ENCODE measurements around the gene GRM7. TPM values are rescaled to one million over a fixed set of nuclear protein-coding genes. Genes with fewer than 3 reads are reported as not detected.

Gene GRM7
- total and polyA plus RNA-seq, 2 of the 4 experiments (the other 2 are of a cell fraction): not detected

GRCh38 chr3:7568526-7569184, 707.7 kb downstream of the GRM7 start:
- ATAC-seq (ENCODE audit: low read depth) (no peak), DNase-seq (no peak)
- WGBS, 2 experiments (ENCODE audit: extremely low coverage in 2 of 2, insufficient read length in 1 of 2): 91% methylated on average over 6 of the region's 34 CpGs; no CpG with 5 or more reads in 1 of the 2 experiments
- Histone ChIP-seq H3K18ac (ENCODE audit: low read depth, low read length) (no peak overlapping the region), H4K20me1 (ENCODE audit: insufficient read depth, low read length) (no peaks in the 10 kb centered on the region), H3K4me3 (ENCODE audit: insufficient read depth, low read depth, low read length) (no peak overlapping the region), H3K4ac (ENCODE audit: low read depth, low read length) (no peak overlapping the region), H3K9me1 (ENCODE audit: insufficient read depth, low read length) (no peaks in the 10 kb centered on the region), H2AK9ac (replicated peaks; ENCODE audit: low read depth, low read length, poor library complexity) (no peak overlapping the region), H3K27ac (ENCODE audit: insufficient read depth, low read length) (no peak overlapping the region), H3K36me3 (ENCODE audit: control insufficient read depth, insufficient read depth, low read length) (no peaks in the 10 kb centered on the region), H4K8ac (ENCODE audit: low read depth in 2 of 2, low read length in 2 of 2) (no peak overlapping the region), H3K9ac (ENCODE audit: low read depth, low read length) (no peak overlapping the region), H3K56ac (ENCODE audit: extremely low read depth, insufficient read depth, low read length) (no peak overlapping the region), H2BK120ac (ENCODE audit: low read depth, low read length) (no peak overlapping the region), H3K9me3 (ENCODE audit: control insufficient read depth, insufficient read depth, low read length) (peaks cover 6% of the 10 kb centered on the region), H3K4me2 (ENCODE audit: low read depth, low read length) (no peak overlapping the region), H2AFZ (replicated peaks; ENCODE audit: low read length, poor library complexity) (no peak overlapping the region), H3K4me1 (ENCODE audit: control insufficient read depth, insufficient read depth, low read length) (no peaks in the 10 kb centered on the region), H3K23ac (ENCODE audit: low read depth, low read length) (no peak overlapping the region), H3K27me3 (ENCODE audit: control insufficient read depth, insufficient read depth, low read length) (no peaks in the 10 kb centered on the region), H2AK5ac (ENCODE audit: low read depth, low read length) (no peak overlapping the region), H2BK5ac (ENCODE audit: low read depth, low read length, poor library complexity, severe bottlenecking) (no peak overlapping the region), H3K79me1 (ENCODE audit: low read depth in 1 of 2, low read length in 2 of 2) (no peaks in the 10 kb centered on the region), H4K91ac (ENCODE audit: insufficient read depth, low read depth, low read length) (no peak overlapping the region), H2BK15ac (ENCODE audit: low read depth, low read length) (no peak overlapping the region), H4K5ac (ENCODE audit: low read depth, low read length) (no peak overlapping the region), H2BK20ac (ENCODE audit: low read depth, low read length) (no peak overlapping the region), H3K14ac (replicated peaks; ENCODE audit: low read depth, low read length) (no peak overlapping the region)
- BruUV-seq (replicated peaks): no TSS peak
- intact Hi-C loops (cut with micrococcal nuclease): no loop called here
- in situ Hi-C loops (cut with MboI; ENCODE audit: low sequenced_read_pairs): no loop called here
- CTCF ChIA-PET: no interaction called here
- POLR2A ChIA-PET (ENCODE audit: unreplicated experiment): no interaction called here
- TF ChIP-seq BHLHE40 (IDR thresholded peaks at IDR 0.05; ENCODE audit: low read depth, low read length) (no peak), MAFK (IDR thresholded peaks at IDR 0.05; ENCODE audit: low read depth, low read length) (no peak), CEBPB (IDR thresholded peaks at IDR 0.05; ENCODE audit: low read depth, low read length) (no peak), USF2 (IDR thresholded peaks at IDR 0.05; ENCODE audit: low read depth, low read length) (no peak), POLR2A (IDR thresholded peaks at IDR 0.05; ENCODE audit: low read depth, low read length) (no peak), RAD21 (IDR thresholded peaks at IDR 0.05; ENCODE audit: low read length) (no peak), MXI1 (IDR thresholded peaks at IDR 0.05; ENCODE audit: borderline replicate concordance, low read depth, low read length) (no peak), RFX5 (IDR thresholded peaks at IDR 0.05; ENCODE audit: low read depth, low read length) (no peak), CHD1 (IDR thresholded peaks at IDR 0.05; ENCODE audit: low read depth, low read length) (no peak), ELK1 (IDR thresholded peaks at IDR 0.05; ENCODE audit: borderline replicate concordance, low read depth, low read length) (no peak), NFE2L2 (IDR thresholded peaks at IDR 0.05; ENCODE audit: low read depth, low read length) (no peak), FOS (IDR thresholded peaks at IDR 0.05; ENCODE audit: low read depth, low read length) (no peak), MAZ (IDR thresholded peaks at IDR 0.05; ENCODE audit: borderline replicate concordance, low read depth, low read length) (no peak), SMC3 (IDR thresholded peaks at IDR 0.05; ENCODE audit: low read depth, low read length) (no peak), RCOR1 (IDR thresholded peaks at IDR 0.05; ENCODE audit: insufficient replicate concordance, low read length) (no peak)
- TF ChIP-seq, protein P1, sequence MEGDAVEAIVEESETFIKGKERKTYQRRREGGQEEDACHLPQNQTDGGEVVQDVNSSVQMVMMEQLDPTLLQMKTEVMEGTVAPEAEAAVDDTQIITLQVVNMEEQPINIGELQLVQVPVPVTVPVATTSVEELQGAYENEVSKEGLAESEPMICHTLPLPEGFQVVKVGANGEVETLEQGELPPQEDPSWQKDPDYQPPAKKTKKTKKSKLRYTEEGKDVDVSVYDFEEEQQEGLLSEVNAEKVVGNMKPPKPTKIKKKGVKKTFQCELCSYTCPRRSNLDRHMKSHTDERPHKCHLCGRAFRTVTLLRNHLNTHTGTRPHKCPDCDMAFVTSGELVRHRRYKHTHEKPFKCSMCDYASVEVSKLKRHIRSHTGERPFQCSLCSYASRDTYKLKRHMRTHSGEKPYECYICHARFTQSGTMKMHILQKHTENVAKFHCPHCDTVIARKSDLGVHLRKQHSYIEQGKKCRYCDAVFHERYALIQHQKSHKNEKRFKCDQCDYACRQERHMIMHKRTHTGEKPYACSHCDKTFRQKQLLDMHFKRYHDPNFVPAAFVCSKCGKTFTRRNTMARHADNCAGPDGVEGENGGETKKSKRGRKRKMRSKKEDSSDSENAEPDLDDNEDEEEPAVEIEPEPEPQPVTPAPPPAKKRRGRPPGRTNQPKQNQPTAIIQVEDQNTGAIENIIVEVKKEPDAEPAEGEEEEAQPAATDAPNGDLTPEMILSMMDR (conservative IDR thresholded peaks at IDR 0.05; ENCODE audit: low read depth, low read length): no peak
- dilution Hi-C loops (cut with HindIII; ENCODE audit: low sequenced_read_pairs, unreplicated experiment): no loop called here

All from IMR-90 (cell line).